T-helper 2 cell treated with Interferon-gamma antibody and Interleukin-4, amounts not matched to agents 5 μg/mL and 100 μg/mL, for 36 hours (primary cell): ENCODE data around the gene RNU2-63P.
A peak's percentile ranks its signal among the peaks of the same experiment; 100 is the strongest.
"Not testable (repeated sequence)": the region's sequence is repeated elsewhere in the genome, so short reads cannot be mapped to it uniquely, and the experiment has no call there.

Experiments
- DNase-seq: peaks from one replicate; pipeline ENCODE4 v3.0.0; 2021; ENCODE audit warnings: low spot score
- H3K27ac Mint-ChIP-seq: one replicate; pipeline ENCODE4 v1.8.0; 2021; ENCODE audit warnings: mild to moderate bottlenecking, mixed read lengths
- H3K27me3 Mint-ChIP-seq: one replicate; pipeline ENCODE4 v1.8.0; 2021; ENCODE audit warnings: low read depth, mixed read lengths
- H3K36me3 Mint-ChIP-seq: one replicate; pipeline ENCODE4 v1.8.0; 2021; ENCODE audit warnings: low read depth, mixed read lengths
- H3K4me1 Mint-ChIP-seq: one replicate; pipeline ENCODE4 v1.8.0; 2021; ENCODE audit warnings: low read depth, mixed read lengths
- H3K4me3 Mint-ChIP-seq: one replicate; pipeline ENCODE4 v1.8.0; 2022; ENCODE audit warnings: mild to moderate bottlenecking, moderate library complexity, mixed read lengths
- H3K9me3 Mint-ChIP-seq: one replicate; pipeline ENCODE4 v1.8.0; 2021; ENCODE audit warnings: mixed read lengths

Gene RNU2-63P

DNA sequence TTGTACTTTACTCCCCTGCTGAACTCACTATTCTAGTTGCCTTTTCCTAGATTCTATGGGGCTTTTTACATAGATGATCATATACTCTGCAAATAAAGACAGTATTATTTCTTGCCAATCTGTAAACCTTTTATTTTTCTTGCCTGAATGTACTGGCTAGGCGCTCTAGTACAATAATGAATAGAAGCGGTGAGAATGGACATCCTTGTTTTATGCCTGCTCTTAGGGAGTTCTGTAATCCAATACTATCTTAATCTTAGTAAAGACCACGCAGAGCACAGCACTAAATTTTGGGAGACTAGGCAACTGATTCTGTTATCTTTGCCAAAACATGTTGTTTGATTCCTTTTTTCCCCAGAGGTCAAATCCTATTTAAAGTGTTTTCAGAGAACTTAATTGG is 32.2 kb upstream of the RNU2-63P start:
- Mint-ChIP-seq H3K27ac (no peak overlapping the region), H3K4me1 (peaks cover 15% of the 10 kb centered on the region), H3K36me3 (peaks cover 47% of the 10 kb centered on the region), H3K4me3 (no peak overlapping the region), H3K27me3 (no peaks in the 10 kb centered on the region), H3K9me3 (no peaks in the 10 kb centered on the region)
- DNase-seq = no peak

DNA sequence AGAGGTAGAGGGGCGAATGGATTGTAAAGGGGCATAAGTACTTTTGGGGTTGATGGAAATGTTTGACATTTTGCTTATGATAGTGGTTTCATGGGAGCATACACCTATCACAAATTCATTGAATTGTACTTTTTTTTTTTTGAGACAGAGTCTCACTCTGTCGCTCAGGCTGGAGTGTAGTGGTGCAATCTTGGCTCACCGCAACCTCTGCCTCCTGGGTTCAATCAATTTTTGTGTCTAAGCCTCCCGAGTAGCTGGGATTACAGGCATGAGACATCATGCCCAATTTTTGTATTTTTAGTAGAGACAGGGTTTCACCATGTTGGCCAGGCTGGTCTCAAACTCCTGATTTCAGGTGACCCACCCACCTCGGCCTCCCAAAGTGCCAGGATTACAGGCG is 29.2 kb upstream of the RNU2-63P start:
- H3K27ac Mint-ChIP-seq, H3K27me3 Mint-ChIP-seq, H3K9me3 Mint-ChIP-seq, DNase-seq, H3K4me3 Mint-ChIP-seq: not testable (repeated sequence)
- peaks cover 31% of the 10 kb centered on the region for H3K36me3 Mint-ChIP-seq
- H3K4me1 Mint-ChIP-seq = peaks cover 12% of the 10 kb centered on the region

DNA sequence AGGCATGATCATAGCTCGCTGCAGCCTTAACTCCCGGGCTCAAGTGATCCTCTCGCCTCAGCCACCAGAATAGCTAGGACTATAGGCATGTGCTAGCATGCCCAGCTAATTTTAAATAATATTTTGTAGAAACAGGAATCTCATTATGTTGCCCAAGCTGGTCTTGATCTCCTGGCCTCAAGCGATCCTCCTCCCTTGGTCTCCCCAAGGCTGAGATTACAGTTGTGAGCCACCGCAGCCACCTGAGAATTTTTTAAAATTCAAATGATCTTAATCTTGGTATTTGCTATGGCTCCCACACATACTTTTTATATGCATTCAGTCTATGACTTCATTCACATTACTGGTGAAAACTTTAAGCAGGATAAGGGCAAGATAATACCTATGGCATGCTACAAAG is 26.1 kb upstream of the RNU2-63P start:
- H3K4me1 Mint-ChIP-seq = peaks cover 16% of the 10 kb centered on the region
- H3K27ac Mint-ChIP-seq = no peak overlapping the region

DNA sequence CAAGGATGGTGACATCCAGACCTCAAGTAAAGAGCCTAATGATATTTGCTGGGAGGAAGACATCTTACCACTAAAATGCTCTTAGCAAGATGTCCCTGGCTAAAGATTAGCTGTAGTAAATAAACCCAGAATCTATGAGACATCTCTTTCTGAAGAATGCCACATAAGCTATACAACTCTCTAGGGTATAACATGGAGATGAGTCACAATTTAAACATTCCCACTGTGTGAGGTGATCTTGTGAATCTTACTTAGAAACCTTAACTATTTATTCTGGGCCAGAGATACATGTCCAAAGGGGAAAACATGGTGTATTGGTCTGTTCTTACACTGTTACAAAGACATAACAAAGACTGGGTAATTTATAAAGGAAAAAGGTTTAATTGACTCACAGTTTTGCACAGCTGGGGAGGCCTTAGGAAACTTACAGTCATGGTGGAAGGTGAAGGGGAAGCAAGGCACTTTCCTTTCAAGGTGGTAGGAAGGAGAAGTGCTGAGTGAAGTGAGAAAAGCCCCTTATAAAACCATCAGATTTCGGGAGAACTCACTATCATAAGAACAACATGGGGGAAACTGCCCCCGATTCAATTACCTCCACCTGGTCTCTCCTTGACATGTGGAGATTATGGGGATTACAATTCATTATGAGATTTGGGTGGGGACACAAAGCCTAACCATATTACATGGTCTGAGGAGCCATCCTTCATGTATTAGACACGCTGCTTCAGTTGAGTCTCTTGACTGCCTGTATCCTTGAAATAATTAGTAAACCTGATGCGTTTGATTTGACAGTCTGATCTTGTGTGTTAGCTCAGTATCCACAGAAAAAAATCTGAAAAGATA is 22.1 kb upstream of the RNU2-63P start:
- H3K36me3 Mint-ChIP-seq = peaks cover 54% of the 10 kb centered on the region
- H3K4me3 Mint-ChIP-seq = no peak overlapping the region
- no peak for DNase-seq
- H3K27me3 Mint-ChIP-seq = no peaks in the 10 kb centered on the region
- H3K9me3 Mint-ChIP-seq = peaks cover 3% of the 10 kb centered on the region
- H3K4me1 Mint-ChIP-seq = peaks cover 11% of the 10 kb centered on the region
- H3K27ac Mint-ChIP-seq = no peak overlapping the region

More for the DNA sequence above, 26.1 kb upstream of the RNU2-63P start:
- Mint-ChIP-seq H3K27me3 (no peaks in the 10 kb centered on the region), H3K36me3 (peaks cover 34% of the 10 kb centered on the region), H3K4me3 (no peak overlapping the region), H3K9me3 (no peaks in the 10 kb centered on the region)
- DNase-seq = no peak

DNA sequence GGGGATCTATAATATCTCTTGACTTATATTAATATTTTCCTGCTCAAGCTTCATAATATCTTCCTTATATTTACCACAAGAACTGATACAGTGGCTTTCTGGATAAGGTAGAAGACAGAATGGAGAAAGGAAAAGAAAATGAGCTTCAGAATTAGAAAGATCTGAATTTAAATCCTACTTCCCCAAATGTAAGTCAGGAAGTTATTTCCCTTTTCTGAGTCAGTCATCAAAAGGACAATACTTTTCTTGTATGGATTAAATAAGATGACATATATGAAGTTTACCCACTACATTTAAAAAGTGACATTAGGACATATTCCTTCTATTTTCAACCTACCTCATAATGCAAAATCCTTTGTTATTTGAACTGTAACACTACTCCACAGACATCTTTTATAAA is 20.3 kb upstream of the RNU2-63P start:
- Mint-ChIP-seq H3K9me3 (peaks cover 3% of the 10 kb centered on the region), H3K4me1 (peaks cover 9% of the 10 kb centered on the region), H3K4me3 (no peak overlapping the region), H3K36me3 (peaks cover 56% of the 10 kb centered on the region), H3K27ac (no peak overlapping the region), H3K27me3 (no peaks in the 10 kb centered on the region)
- DNase-seq = no peak

DNA sequence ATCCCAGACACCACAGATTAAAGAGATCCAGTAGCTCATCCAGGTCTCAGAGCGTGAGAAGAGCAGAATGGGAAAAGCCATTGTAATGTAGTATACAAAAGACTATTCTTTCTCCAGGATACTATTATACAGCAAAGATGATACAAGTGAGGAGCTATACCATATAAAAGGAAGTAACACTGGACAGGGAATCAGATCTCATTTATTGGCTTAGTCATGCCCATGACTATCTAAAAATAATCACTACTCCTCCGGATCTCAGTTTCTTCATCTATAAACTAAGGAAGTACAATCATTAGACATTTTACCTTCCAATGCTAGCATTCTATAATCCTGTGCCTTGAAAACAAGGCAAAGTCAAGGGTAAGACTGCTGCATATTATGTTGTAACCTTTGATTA is 19.8 kb upstream of the RNU2-63P start:
- no peak overlapping the region for H3K4me3 Mint-ChIP-seq
- no peak for DNase-seq
- peaks cover 9% of the 10 kb centered on the region for H3K4me1 Mint-ChIP-seq
- H3K9me3 Mint-ChIP-seq = peaks cover 3% of the 10 kb centered on the region
- no peak overlapping the region for H3K27ac Mint-ChIP-seq
- peaks cover 57% of the 10 kb centered on the region for H3K36me3 Mint-ChIP-seq
- no peaks in the 10 kb centered on the region for H3K27me3 Mint-ChIP-seq

DNA sequence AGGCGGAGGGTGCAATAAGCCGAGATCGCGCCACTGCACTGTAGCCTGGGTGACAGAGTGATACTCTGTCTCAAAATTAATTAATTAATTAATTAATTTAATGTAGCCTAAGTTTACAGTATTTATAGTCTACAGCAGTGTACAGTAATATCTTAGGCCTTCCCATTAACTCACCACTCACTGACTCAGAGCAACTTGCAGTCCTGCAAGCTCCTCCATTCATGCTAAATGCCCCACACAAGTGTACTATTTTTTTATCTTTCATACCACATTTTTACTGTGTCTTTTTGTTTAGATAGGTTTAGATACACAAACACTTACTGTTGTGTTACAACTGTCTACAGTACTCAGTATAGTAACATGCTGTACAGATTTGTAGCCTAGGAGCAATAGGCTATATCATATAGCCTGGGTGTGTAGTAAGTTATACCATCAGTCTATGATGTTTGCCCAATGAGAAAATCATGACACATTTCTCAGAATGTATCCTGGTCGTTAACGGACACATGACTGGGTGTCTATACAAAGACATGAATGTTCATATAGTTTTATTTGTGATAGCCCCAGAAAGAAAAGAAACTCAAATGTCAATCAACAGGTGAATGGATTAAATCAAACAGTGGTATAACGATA is 15.8 kb upstream of the RNU2-63P start:
- H3K27me3 Mint-ChIP-seq = no peaks in the 10 kb centered on the region
- no peak overlapping the region for H3K4me3 Mint-ChIP-seq
- peaks cover 59% of the 10 kb centered on the region for H3K36me3 Mint-ChIP-seq
- H3K27ac Mint-ChIP-seq = no peak overlapping the region
- no peak for DNase-seq
- peaks cover 7% of the 10 kb centered on the region for H3K4me1 Mint-ChIP-seq
- peaks cover 3% of the 10 kb centered on the region for H3K9me3 Mint-ChIP-seq

DNA sequence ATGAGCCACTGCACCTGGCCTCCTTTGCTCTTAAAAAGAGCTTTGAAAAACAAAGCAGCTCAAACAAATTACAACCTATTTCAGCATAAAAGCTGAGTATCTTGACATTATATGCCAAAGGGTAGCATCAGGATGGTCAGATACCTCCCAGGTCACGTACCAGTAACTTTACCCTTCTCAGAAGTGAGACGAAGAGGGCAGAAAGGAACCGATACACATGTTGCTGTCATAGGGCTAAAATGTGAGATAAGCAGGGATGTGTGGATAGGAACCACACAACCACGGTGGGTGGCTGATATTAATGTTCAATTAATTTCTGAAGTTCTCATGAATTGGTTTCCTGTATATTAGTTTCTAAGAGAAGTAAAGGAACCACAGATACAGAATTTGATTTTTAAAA is 12.6 kb upstream of the RNU2-63P start:
- Mint-ChIP-seq H3K4me3 (no peak overlapping the region), H3K27ac (no peak overlapping the region), H3K9me3 (no peaks in the 10 kb centered on the region), H3K4me1 (peaks cover 7% of the 10 kb centered on the region), H3K27me3 (no peaks in the 10 kb centered on the region), H3K36me3 (peaks cover 46% of the 10 kb centered on the region)
- no peak for DNase-seq

DNA sequence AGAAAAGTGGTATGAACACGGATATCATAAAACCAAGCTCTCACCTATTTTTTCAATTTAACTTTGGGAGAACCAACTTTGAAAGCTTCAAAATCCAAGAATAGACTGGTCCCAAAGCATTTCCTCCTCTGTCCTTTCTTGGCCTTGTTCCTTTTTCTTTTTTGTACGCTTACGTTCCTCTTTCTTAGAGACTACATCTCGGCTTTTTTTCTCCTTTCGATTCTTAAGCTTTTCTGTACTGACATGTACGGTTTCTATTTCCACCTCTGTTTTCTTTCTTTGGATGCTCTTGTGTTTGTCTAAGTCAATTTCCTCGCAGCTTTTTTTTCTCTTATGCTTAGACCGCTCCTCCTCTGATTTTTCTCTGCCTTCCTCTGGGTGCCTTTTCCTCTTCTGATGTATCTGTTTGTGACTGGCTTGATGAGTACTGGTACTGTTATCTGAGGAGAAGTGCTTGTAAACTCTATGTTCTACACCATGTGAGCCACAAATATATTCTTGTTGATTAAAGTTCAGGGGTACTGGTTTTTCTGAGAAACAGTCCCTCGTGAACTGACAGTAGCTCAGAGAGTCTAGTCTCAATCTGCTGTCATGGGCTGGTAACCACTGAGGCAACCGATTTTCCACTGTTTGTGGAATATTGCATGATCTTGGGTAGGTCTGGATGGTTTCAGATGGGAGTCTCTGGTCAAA is 11.5 kb upstream of the RNU2-63P start:
- peak overlapping the region; percentile 83 for H3K27ac Mint-ChIP-seq
- H3K4me3 Mint-ChIP-seq = peak overlapping the region; percentile 48
- H3K36me3 Mint-ChIP-seq = peaks cover 42% of the 10 kb centered on the region
- H3K4me1 Mint-ChIP-seq = peaks cover 7% of the 10 kb centered on the region
- no peaks in the 10 kb centered on the region for H3K9me3 Mint-ChIP-seq
- DNase-seq = no peak
- H3K27me3 Mint-ChIP-seq = no peaks in the 10 kb centered on the region

DNA sequence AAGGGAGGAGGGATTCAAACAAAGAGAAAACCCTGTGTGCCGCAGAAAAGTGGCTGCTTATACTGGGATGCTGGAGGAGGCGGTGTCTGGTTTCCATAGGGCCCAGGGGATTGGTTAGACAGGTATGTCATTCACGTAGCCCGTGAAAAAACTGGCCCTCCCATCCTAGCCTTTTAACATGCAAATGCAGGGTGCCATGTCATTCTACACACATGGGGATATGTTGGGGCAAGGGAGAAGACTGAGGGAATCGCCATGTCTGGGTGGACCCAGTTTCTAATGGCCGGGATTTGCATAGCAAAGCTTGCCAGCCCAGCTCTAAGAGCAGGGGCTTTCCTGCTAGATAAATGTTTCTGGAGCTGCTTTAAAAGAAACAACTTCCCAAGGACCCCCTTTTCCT is 8.2 kb upstream of the RNU2-63P start:
- no peak overlapping the region for H3K4me3 Mint-ChIP-seq
- no peaks in the 10 kb centered on the region for H3K27me3 Mint-ChIP-seq
- DNase-seq = no peak
- peaks cover 29% of the 10 kb centered on the region for H3K36me3 Mint-ChIP-seq
- H3K4me1 Mint-ChIP-seq = peaks cover 7% of the 10 kb centered on the region
- no peak overlapping the region for H3K27ac Mint-ChIP-seq
- H3K9me3 Mint-ChIP-seq = peaks cover under 1% of the 10 kb centered on the region

DNA sequence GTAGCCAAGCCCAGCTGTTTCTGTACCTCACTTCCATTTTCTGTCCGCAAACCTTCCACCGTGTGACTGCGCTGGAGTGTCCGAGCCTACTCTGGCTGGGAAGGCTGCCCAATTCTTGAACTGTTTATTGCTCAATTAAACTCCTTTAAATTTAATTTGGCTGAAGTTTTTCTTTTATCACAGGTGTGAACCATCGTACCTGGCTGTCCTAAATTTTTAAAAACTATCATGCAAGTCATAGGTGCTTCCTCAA is 6.2 kb upstream of the RNU2-63P start:
- no peak overlapping the region for H3K4me3 Mint-ChIP-seq
- no peak overlapping the region for H3K27ac Mint-ChIP-seq
- peaks cover 15% of the 10 kb centered on the region for H3K36me3 Mint-ChIP-seq
- DNase-seq = no peak
- peaks cover 7% of the 10 kb centered on the region for H3K9me3 Mint-ChIP-seq
- no peaks in the 10 kb centered on the region for H3K27me3 Mint-ChIP-seq
- H3K4me1 Mint-ChIP-seq = peaks cover 3% of the 10 kb centered on the region

DNA sequence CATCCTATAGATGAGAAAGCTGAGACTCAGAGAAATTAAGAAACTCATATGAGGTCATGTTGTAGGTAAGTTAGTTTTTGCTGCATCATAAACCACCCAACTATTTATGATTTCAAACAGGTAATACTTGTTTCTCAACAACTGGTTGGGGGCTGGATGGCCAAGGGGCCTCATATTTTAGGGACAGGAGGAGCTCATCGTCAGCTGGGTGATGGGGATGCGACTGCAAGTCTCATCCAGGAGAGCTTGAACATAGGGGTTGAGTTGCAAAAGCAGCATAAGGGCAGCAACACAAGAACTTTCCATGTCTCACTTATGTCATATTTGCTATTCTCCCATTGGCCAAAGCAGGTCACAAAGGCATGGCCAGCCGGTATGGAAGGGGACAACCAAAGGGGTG is 3.6 kb upstream of the RNU2-63P start:
- H3K27ac Mint-ChIP-seq = no peak overlapping the region
- peaks cover 2% of the 10 kb centered on the region for H3K36me3 Mint-ChIP-seq
- no peak for DNase-seq
- no peaks in the 10 kb centered on the region for H3K27me3 Mint-ChIP-seq
- H3K4me1 Mint-ChIP-seq = peaks cover 18% of the 10 kb centered on the region
- no peak overlapping the region for H3K4me3 Mint-ChIP-seq
- peaks cover 7% of the 10 kb centered on the region for H3K9me3 Mint-ChIP-seq

DNA sequence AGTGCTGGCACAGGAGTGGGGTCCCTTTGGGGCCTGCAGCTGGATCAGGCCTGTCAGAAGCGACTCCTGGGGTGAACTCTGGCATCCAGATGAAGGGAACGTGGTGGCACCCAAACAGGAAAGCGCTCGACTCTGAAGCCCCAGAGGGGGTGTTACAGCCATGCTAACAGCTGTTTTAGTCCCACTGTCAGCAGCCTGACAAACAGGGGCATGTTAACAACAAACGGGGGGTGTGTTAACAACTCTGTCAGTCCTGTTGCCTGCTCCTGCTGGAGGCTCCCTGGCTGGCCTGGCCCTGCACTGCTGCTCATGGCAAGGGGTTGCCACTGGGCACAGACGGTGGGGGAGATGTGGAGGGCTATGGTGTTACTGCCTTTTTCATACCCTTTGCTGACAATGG is 2.6 kb upstream of the RNU2-63P start:
- H3K27ac Mint-ChIP-seq = no peak overlapping the region
- peaks cover 20% of the 10 kb centered on the region for H3K4me1 Mint-ChIP-seq

DNA sequence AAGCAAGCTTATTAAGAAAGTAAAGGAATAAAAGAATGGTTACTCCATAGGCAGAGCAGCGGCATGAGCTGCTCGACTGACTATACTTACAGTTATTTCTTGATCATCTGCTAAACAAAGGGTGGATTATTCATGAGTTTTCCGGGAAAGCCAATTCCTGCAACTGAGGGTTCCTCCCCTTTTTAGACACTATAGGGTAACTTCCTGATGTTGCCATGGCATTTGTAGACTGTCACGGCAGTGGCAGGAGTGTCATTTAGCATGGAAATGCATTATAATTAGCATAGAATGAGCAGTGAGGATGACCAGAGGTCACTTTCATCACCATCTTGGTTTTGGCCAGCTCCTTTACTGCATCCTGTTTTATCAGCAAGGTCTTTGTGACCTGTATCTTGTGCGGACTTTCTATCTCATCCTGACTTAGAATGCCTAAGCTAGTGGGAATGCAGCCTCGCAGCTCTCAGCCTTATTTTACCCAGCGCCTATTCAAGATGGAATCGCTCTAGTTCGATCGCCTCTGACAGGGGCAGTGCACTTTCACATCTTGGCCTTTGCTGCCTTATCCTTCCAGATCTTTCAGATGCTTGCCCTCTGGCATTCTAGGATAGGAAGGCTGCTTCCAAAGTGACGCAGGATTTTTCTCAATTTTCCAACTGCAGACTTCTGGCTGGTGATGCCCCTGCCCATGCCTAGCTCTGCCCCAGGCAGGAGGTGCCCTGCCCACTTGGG is 1.9 kb upstream of the RNU2-63P start:
- not testable (repeated sequence) for H3K27me3 Mint-ChIP-seq, H3K27ac Mint-ChIP-seq, DNase-seq, H3K9me3 Mint-ChIP-seq, H3K36me3 Mint-ChIP-seq
- Mint-ChIP-seq H3K4me1 (peaks cover 20% of the 10 kb centered on the region), H3K4me3 (peak overlapping the region; percentile 98)

More for the DNA sequence above, 2.6 kb upstream of the RNU2-63P start:
- no peaks in the 10 kb centered on the region for H3K27me3 Mint-ChIP-seq
- H3K4me3 Mint-ChIP-seq = no peak overlapping the region
- peaks cover 2% of the 10 kb centered on the region for H3K36me3 Mint-ChIP-seq
- no peak for DNase-seq
- peaks cover 7% of the 10 kb centered on the region for H3K9me3 Mint-ChIP-seq
